NK-92 (cell line): ENCODE results near the gene KLK12.

Experiments
- DNase-seq: peaks from one replicate; lab custom pipeline; 2025; ENCODE audit not compliant: unreplicated experiment; lab: John Stamatoyannopoulos, UW

Gene KLK12

GRCh38 chr19:51034704-51035103 is at the start of gene KLK12:
Gene KLK12 (minus strand): TSS chr19:51035002. CDS start chr19:51034621, 381 bp downstream.
- no peak for DNase-seq

- DNase-seq, result no peak
These were observed 49.7 kb upstream of the KLK12 start for GRCh38 chr19:51084505-51084904.

DNA sequence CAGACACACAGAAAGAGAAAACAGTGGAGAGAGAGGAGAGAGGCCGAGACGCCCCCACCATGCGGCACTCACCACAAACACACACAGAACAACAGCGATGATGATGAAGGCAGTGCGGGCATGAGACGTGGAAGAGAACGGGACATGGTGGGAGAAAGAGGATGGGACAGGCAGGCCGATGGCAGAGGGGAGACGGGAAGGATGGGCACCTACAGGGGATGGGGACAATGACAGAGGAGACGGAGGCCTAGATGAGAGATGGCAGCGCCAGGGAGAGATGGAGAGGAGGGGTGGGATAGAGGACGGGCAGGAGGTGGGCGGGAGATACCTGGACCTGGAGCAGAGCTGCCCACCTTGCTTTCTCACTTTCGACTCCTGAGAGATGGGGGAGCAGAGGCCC is 49.0 kb upstream of the KLK12 start:
- no peak for DNase-seq

DNA sequence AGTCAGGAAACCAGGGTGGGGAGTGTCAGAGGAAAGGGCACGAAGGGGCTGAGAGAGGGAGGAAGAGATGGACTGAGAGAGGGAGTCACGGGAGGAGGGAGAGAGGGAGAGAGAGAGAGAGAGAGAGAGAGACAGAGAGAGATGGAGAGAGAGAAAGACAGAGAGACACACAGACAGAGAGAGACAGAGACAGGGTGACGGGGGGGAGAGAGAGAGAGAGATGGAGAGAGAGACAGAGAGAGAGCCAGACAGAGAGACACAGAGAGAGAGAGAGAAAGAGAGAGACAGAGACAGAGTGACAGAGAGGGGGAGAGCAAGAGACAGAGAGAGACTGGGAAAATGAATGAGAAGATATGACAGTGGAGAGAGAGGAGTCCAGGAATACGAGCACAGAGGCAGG is 48.4 kb upstream of the KLK12 start:
- DNase-seq, result no peak

GRCh38 chr19:51082611-51083010 is 47.8 kb upstream of the KLK12 start, which contains the start of gene KLK14:
Gene KLK14 (minus strand): TSS chr19:51082887. CDS start chr19:51082614, 273 bp downstream.
- DNase-seq, result no peak

DNA sequence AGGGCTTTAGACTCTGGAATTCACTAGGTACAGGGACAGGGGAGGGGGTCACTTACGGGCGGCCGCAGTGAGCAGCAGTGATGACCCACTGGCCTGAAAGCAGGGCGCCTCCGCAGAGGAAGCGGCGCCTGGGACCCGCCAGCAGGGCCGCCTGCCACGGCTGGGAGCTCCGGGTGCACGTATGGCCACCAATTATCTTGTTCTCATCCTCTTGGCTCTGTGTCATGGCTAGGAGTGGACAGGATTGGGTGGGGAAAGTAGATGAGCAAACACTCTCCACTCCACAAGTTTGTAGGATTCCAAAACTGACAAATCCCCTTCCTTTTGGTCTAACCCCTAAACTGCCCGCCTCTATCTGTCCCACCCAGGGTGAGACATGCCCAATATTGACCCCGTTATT is 46.7 kb upstream of the KLK12 start:
- no peak for DNase-seq

GRCh38 chr19:51079481-51080110 is 44.8 kb upstream of the KLK12 start:
- DNase-seq, result no peak

DNA sequence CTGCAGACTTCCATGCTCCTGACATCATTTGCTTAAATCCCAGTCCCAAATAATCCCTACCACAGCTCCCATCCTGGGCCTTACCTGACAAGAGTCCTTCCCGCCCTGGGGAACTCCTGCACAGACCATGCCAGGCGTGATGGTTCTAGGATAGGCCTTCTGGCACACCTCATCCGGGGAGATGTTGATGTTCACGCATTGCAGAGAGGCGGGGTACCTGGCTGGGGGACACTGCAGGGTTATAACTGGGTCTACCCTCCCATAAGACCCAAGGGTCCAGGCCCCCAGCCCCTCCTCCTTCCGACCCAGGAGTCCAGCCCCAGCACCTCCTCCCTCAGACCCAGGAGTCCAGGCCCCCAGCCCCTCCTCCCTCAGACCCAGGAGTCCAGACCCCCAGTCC is 43.9 kb upstream of the KLK12 start:
- no peak for DNase-seq

DNA sequence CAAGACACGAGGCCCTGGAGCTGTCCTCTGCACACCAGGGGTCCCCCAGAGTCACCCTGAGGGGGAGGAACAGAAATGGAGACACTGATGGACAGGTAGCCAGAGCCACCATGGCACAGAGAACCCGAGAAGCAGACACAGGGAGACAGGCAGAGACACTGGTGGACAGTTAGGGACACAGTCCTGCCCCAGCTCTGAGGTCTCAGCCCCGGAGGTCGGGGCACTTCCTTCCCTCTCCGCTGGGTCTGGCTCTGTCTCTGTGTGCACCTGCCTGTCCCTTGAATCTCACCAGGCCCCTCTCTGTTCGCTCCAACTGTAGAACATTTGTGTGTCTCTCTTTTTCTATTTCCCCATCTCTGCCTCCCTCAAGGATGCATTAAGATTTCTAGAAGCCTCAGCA is 43.3 kb upstream of the KLK12 start:
- DNase-seq, result no peak

DNA sequence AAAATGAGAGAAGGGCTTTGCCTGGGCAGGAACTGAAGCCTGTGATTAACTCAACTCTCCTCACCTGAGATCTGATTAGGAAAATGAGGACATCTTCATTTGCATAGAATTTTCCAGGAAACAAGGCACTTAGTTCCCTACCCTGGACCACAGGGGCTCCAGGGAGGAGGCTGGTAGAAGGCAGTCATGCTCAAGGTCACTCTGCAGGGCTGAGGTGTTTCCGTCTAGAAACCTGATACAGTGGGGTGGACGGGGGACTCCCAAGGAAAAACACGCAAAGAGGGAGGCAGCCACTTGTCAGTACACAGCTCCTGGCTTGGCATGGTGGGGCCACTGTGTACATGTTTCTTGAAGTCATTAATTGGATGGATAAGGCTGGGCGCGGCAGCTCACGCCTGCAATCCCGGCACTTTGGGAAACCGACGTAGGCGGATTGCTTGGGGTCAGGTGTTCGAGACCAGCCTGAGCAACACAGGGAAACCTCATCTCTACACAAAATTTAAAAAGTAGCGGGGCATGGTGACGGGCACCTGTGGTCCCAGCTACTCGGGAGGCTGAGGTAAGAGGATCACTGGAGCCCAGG is 41.9 kb upstream of the KLK12 start:
- no peak for DNase-seq

DNA sequence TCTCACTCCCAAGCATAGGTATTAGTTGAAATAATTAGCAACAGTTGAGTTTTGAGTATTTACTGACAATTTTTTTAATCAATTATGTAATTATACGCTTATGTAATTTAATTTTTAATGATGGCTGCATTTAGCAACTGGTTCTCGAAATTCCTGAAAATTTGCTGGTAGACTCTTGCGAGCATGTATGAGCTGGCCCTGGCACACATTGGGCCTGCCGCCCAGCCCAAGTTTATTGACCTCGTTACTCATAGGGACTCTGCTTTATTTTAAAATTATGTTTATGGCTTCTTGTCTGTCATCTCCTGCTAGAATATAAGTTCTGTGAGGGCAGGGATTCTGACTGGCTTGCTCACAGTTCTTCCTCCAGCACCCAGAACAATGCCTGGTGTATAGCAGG is 41.2 kb upstream of the KLK12 start:
- DNase-seq, result no peak

DNA sequence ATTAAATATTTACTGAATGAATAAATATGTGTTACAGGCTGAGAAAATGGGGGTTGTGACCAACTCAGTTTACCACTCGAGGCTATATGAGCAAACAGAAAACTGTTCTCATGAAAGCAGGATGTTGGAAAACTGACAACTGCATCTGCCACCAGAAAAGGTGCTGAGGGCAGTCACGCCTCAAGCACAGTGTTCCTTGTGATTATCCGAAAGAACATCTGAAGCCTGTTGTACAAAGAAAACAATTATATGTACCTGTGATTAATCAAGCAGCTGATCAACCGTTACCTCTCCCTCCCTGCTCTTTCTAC is 36.2 kb upstream of the KLK12 start:
- no peak for DNase-seq

DNA sequence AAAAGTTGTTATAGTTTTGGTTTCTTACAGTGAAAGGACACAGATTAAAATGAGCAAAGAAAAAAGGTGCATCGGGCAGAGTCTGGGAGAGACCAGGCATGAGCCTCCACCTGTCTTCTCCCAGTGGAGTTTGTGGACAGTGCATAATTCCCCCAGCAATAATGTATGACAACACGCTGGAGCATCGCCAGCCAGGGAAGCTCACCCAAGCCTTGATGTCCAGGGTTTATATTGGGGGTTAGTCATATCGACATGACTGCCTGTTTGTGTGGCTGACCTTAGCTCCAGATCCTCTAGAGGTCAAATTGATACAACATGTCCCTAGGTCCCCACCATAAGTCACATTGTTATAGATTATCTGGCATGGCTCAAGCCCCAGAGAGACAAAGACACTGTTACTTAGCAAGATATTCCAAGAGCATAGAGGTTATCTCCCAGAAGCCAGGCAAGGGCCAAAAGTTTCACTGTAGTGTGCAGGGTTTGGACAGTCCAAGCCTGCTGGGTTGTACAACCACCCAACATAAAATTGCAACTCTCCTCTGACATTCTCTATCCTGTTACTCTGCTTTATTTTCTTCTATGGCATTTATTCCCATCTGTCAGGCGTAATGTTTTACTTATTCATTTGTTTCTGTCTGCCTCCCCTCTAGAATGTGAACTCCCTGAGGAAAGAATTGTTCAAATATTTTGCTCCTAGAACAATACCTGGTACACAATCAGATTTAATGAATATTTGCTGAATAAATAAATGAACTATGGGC is 35.7 kb upstream of the KLK12 start:
- no peak for DNase-seq

GRCh38 chr19:51066393-51067186 is 31.8 kb upstream of the KLK12 start:
- no peak for DNase-seq

DNA sequence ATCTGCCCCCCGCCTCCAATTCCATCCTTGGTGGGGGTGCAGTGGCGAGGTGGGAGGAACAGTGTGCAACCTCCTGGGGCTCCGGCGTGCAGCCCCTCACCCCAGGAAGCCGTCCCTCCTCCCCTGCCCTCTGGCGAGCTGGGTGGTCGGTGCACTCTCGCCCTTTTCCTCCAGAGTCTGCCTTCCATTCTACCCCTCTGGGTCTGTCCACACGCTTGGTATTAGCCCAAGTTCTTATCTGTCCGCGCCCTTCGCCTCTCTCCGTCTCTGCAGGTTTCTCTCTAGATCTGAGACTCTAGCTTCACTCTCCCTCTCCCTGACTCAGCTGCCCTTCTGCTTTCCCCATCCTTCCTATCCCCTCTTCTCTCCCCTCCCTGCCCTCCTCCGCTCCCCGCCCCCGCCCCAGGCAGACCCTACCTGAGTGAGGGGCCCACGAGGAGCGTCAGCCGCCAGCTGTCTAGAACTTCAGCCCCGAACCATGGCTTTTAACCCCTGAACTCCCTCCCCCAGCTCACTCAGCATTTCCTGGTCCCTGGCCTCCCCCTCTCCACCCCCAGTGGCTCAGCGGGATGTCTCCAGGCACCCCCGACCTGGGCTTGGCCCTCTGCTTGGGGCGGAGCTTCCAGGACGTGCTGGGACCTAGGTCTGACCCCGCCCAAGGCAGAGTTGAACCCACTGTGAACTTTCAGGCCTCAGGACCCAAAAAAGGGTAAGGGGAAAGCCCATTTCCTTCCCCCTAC is 30.6 kb upstream of the KLK12 start:
- no peak for DNase-seq

DNA sequence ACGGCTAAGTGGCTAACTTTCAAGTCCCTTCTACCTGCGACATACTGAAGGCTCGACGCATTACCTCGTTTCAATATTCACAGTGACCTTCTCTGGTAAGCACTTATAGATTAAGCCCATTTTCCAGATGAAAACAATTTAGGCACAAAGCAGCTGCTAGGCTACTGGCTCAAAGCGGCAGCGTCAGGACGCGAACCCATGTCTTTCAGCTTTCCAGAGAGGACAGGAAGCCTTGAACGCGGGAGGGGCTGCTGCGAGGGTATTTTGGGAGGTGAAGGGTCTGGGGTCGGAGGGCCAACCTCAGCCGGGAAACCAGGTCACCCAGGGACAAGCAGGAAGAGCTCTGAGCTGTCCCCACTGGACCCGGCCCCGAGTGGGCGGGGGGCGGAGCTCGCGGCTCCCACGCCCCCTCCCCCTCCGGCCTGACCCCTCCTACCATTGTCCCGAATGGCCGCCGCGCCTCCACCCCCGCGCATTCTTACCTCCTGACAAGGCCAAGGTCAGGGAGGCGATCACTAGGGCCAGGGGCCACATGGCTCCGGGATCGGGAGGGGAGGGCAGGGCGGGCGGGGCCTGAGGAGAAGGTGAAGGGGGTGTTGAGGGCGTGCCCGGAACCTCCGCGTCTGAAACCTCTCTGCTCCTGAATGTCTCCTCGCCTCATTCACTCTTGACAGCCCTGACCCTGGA is 29.9 kb upstream of the KLK12 start, which contains the start of gene KLK13:
Gene KLK13, minus strand, starts transcription at position 559 of the 687 bp plus-strand sequence. Its CDS starts 25 bp downstream, at position 534.
- no peak for DNase-seq

- no peak for DNase-seq
These were observed 28.9 kb upstream of the KLK12 start for GRCh38 chr19:51063664-51064063.

- DNase-seq, result no peak
These were observed 26.2 kb upstream of the KLK12 start for GRCh38 chr19:51060973-51061372.

GRCh38 chr19:51060336-51060735 is 25.5 kb upstream of the KLK12 start:
- no peak for DNase-seq

DNA sequence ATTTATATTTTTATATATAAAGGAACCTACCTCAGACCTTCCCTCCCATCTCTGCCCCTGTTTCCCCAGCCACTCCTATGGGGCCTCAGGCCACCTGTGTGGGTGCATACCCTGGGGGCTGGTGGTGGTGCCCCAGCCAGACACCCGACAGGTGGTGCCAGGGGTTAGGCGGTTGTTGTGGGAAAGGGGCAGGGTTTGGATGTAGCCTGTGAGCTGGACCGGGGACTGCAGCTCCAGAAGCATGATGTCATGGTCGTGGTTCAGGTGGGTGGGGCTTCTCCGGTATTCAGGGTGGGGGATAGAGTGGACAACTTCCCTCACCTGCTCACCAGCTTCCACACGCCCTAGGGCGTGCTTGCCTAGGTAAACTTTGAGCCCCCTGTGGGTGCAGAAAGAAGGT is 24.9 kb upstream of the KLK12 start:
- no peak for DNase-seq
